ENCODE results near the gene STAMBPL1. TPM values are rescaled to one million over a fixed set of nuclear protein-coding genes. Genes with fewer than 3 reads are reported as not detected.

The STAMBPL1 gene
- total RNA-seq, 1 experiment from 2014 or later, result 0.54 TPM

- Mint-ChIP-seq H3K4me3 (ENCODE audit: unreplicated experiment) (no peak overlapping the region), H3K4me1 (ENCODE audit: low read depth, unreplicated experiment) (no peaks in the 10 kb centered on the region), H3K36me3 (ENCODE audit: insufficient read depth, unreplicated experiment) (no peaks in the 10 kb centered on the region), H3K9me3 (ENCODE audit: unreplicated experiment) (no peaks in the 10 kb centered on the region), H3K27me3 (ENCODE audit: insufficient read depth, unreplicated experiment) (no peaks in the 10 kb centered on the region), H3K27ac (ENCODE audit: unreplicated experiment) (no peak overlapping the region)
- no peak for DNase-seq
- no TSS peak for BruUV-seq (replicated peaks)
- TF ChIP-seq CTCF (IDR thresholded peaks at IDR 0.05; ENCODE audit: insufficient read depth in 1 of 2, low read depth in 1 of 2, low read length in 1 of 2, severe bottlenecking in 1 of 2, unreplicated experiment in 1 of 2), result no peak
- peaks cover 10% of the 10 kb centered on the region for H3K4me1 ChIP-seq
- H3K4me3 ChIP-seq (ENCODE audit: low read depth, low read length), result no peak overlapping the region
- CTCF ChIA-PET, result interaction anchor here (0.6 to 1.0 kb wide), 2 partner anchors 27 to 262 kb away, joined by 3 to 5 read pairs; no protein-coding TSS in a partner anchor
- intact Hi-C loops (cut with micrococcal nuclease; ENCODE audit: unreplicated experiment), result no loop called here
- H3K9me3 ChIP-seq, result no peaks in the 10 kb centered on the region
- H3K36me3 ChIP-seq (ENCODE audit: control insufficient read depth, insufficient read depth, low read length), result no peaks in the 10 kb centered on the region
- no peaks in the 10 kb centered on the region for H3K27me3 ChIP-seq (replicated peaks; ENCODE audit: control insufficient read depth, insufficient read depth, low read length)
- POLR2A ChIA-PET, result no interaction called here
These were observed 28.1 kb downstream of the STAMBPL1 start for GRCh38 chr10:88908194-88908593.

DNA sequence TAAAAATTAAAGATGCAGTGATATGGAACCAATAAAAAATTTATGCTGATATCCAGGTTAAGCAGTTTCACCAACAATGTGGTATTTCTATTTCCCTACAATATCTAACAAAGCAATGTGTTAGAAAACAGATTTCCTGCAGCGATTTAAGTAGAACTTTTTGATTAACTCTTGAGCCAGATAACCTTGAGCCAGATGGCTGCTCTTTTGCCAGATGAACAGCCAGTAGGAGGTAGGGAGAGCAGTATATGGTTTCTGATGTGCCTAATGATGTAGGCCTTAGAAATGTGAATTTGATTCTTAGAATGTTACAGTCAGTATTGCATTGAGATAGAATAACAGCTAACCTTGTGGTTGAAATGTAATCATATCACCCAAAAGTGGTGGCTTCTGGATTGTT lies 31.1 kb downstream of the STAMBPL1 start:
- intact Hi-C loops (cut with micrococcal nuclease; ENCODE audit: unreplicated experiment), result no loop called here
- H3K4me1 ChIP-seq, result 0 out of 2 replicates have a peak, but pooled peaks cover 9% of the 10 kb centered on the region
- ChIA-PET CTCF (no interaction called here), POLR2A (no interaction called here)
- DNase-seq, result no peak
- H3K36me3 Mint-ChIP-seq (ENCODE audit: insufficient read depth, unreplicated experiment), result no peaks in the 10 kb centered on the region
- H3K27me3 ChIP-seq (replicated peaks; ENCODE audit: control insufficient read depth, insufficient read depth, low read length), result no peaks in the 10 kb centered on the region
- H3K9me3 Mint-ChIP-seq (ENCODE audit: unreplicated experiment), result no peaks in the 10 kb centered on the region
- no peaks in the 10 kb centered on the region for H3K36me3 ChIP-seq (ENCODE audit: control insufficient read depth, insufficient read depth, low read length)
- no peak for TF ChIP-seq CTCF (IDR thresholded peaks at IDR 0.05; ENCODE audit: insufficient read depth in 1 of 2, low read depth in 1 of 2, low read length in 1 of 2, severe bottlenecking in 1 of 2, unreplicated experiment in 1 of 2)
- H3K4me3 ChIP-seq (ENCODE audit: low read depth, low read length), result no peak overlapping the region
- no peaks in the 10 kb centered on the region for H3K4me1 Mint-ChIP-seq (ENCODE audit: low read depth, unreplicated experiment)
- no peak overlapping the region for H3K27ac Mint-ChIP-seq (ENCODE audit: unreplicated experiment)
- BruUV-seq (replicated peaks), result no TSS peak
- H3K27me3 Mint-ChIP-seq (ENCODE audit: insufficient read depth, unreplicated experiment), result no peaks in the 10 kb centered on the region
- H3K4me3 Mint-ChIP-seq (ENCODE audit: unreplicated experiment), result no peak overlapping the region
- H3K9me3 ChIP-seq, result no peaks in the 10 kb centered on the region

DNA sequence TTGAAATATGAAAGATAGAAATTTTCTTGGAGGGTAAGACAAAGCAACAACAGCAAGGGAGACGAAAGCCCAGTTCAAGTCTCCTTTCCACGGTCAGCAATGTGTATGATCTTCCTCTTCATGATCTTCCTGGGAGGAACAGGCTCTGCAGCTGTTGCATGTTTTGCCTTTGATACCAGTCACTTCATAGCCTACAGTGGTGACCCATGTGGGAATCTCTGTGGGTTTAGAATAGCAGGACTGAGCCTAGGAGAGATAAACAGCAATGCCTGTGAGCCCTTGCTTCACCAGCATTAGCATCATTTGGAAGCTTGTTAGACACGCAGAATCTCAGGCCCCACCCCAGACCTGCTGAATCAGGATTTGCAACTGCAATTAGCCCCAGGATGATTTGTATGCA lies 31.8 kb downstream of the STAMBPL1 start:
- Mint-ChIP-seq H3K9me3 (ENCODE audit: unreplicated experiment) (no peaks in the 10 kb centered on the region), H3K36me3 (ENCODE audit: insufficient read depth, unreplicated experiment) (no peaks in the 10 kb centered on the region), H3K4me1 (ENCODE audit: low read depth, unreplicated experiment) (no peaks in the 10 kb centered on the region), H3K27me3 (ENCODE audit: insufficient read depth, unreplicated experiment) (no peaks in the 10 kb centered on the region), H3K4me3 (ENCODE audit: unreplicated experiment) (no peak overlapping the region), H3K27ac (ENCODE audit: unreplicated experiment) (no peak overlapping the region)
- H3K36me3 ChIP-seq (ENCODE audit: control insufficient read depth, insufficient read depth, low read length), result no peaks in the 10 kb centered on the region
- H3K27me3 ChIP-seq (replicated peaks; ENCODE audit: control insufficient read depth, insufficient read depth, low read length), result no peaks in the 10 kb centered on the region
- no peak overlapping the region for H3K4me3 ChIP-seq (ENCODE audit: low read depth, low read length)
- 0 out of 2 replicates have a peak, but pooled peaks cover 9% of the 10 kb centered on the region for H3K4me1 ChIP-seq
- no peak for TF ChIP-seq CTCF (IDR thresholded peaks at IDR 0.05; ENCODE audit: insufficient read depth in 1 of 2, low read depth in 1 of 2, low read length in 1 of 2, severe bottlenecking in 1 of 2, unreplicated experiment in 1 of 2)
- H3K9me3 ChIP-seq, result no peaks in the 10 kb centered on the region
- intact Hi-C loops (cut with micrococcal nuclease; ENCODE audit: unreplicated experiment), result no loop called here
- POLR2A ChIA-PET, result no interaction called here
- no peak for DNase-seq
- CTCF ChIA-PET, result no interaction called here
- no TSS peak for BruUV-seq (replicated peaks)

All from Caco-2 (cell line).